Esophagus squamous epithelium (tissue), 4 donors: ENCODE data around the gene FAM47E.

Experiments
- CTCF ChIP-seq, 6 experiments: fragments of 450-650 bp in 4 of 6; fragments of 200-600 bp in 2 of 6; sonication (generic) in 2 of 6; IDR thresholded peaks; one replicate each; pipeline ENCODE4 v1.5.1; 2016 to 2019; ENCODE audit warnings: antibody characterized with exemption in 6 of 6, mild to moderate bottlenecking in 4 of 6, moderate library complexity in 4 of 6
- POLR2A ChIP-seq, 4 donors: fragments of 450-650 bp; IDR thresholded peaks; one replicate each; pipeline ENCODE4 v1.6.1; 2017; ENCODE audit warnings: antibody characterized with exemption in 4 of 4, mild to moderate bottlenecking in 4 of 4, moderate library complexity in 3 of 4

GRCh38 chr4:76246852-76247251 is 4.7 kb upstream of the FAM47E start:
- no peak for TF ChIP-seq POLR2A (IDR thresholded peaks at IDR 0.05)
- TF ChIP-seq CTCF (IDR thresholded peaks at IDR 0.05) = no peak
